ENCODE data around the gene EFNB2.

EFNB2 gene

GRCh38 chr13:106550570-106551135, 15.2 kb upstream of the EFNB2 start:
- no peak for DNase-seq (ENCODE audit: low read depth)

GRCh38 chr13:106548064-106548696, 12.7 kb upstream of the EFNB2 start:
- no peak for DNase-seq (ENCODE audit: low read depth)

- DNase-seq (ENCODE audit: low read depth) = no peak
These were observed 6.4 kb upstream of the EFNB2 start for GRCh38 chr13:106541826-106542225.

- no peak for DNase-seq (ENCODE audit: low read depth)
These were observed 5.2 kb upstream of the EFNB2 start for GRCh38 chr13:106540613-106541012.

- no peak for DNase-seq (ENCODE audit: low read depth)
These were observed 2.1 kb upstream of the EFNB2 start for GRCh38 chr13:106537521-106537920.

- peak; percentile 84 for DNase-seq (ENCODE audit: low read depth)
These were observed 977 bp upstream of the EFNB2 start for GRCh38 chr13:106536244-106537034.

- no peak for DNase-seq (ENCODE audit: low read depth)
These were observed 567 bp downstream of the EFNB2 start for GRCh38 chr13:106534639-106535551.

GRCh38 chr13:106533943-106534638, 1.4 kb downstream of the EFNB2 start:
- no peak for DNase-seq (ENCODE audit: low read depth)

GRCh38 chr13:106533101-106533942, 2.1 kb downstream of the EFNB2 start:
- DNase-seq (ENCODE audit: low read depth) = no peak

GRCh38 chr13:106532111-106532929, 3.1 kb downstream of the EFNB2 start:
- DNase-seq (ENCODE audit: low read depth) = no peak

GRCh38 chr13:106530980-106531481, 4.4 kb downstream of the EFNB2 start:
- no peak for DNase-seq (ENCODE audit: low read depth)

GRCh38 chr13:106530171-106530851, 5.2 kb downstream of the EFNB2 start:
- no peak for DNase-seq (ENCODE audit: low read depth)

GRCh38 chr13:106529415-106530170, 5.9 kb downstream of the EFNB2 start:
- DNase-seq (ENCODE audit: low read depth) = no peak

- no peak for DNase-seq (ENCODE audit: low read depth)
These were observed 6.6 kb downstream of the EFNB2 start for GRCh38 chr13:106528718-106529414.

GRCh38 chr13:106527826-106528225, 7.6 kb downstream of the EFNB2 start:
- no peak for DNase-seq (ENCODE audit: low read depth)

- DNase-seq (ENCODE audit: low read depth) = no peak
These were observed 8.0 kb downstream of the EFNB2 start for GRCh38 chr13:106527445-106527801.

- DNase-seq (ENCODE audit: low read depth) = no peak
These were observed 8.6 kb downstream of the EFNB2 start for GRCh38 chr13:106526738-106527444.

Measured in stimulated activated CD8-positive, alpha-beta memory T cell treated with anti-CD3 and anti-CD28 coated beads, Interleukin-4, amount 100 ng/mL, for 24 hours (primary cell).